Fibroblast of mammary gland (primary cell): ENCODE results near the gene PRIMA1.
A peak's percentile ranks its signal among the peaks of the same experiment; 100 is the strongest.

Experiments
- DNase-seq: peaks from one replicate; pipeline ENCODE4 v3.0.0-alpha.2; 2010; ENCODE audit warnings: low read depth
- H3K4me3 ChIP-seq: 2 replicates; pipeline ENCODE4 v1.5.1; 2011; ENCODE audit warnings: low read depth, mild to moderate bottlenecking, low read length, moderate library complexity; ENCODE audit not compliant: control insufficient read depth
- CTCF ChIP-seq: conservative IDR thresholded peaks from 2 replicates; pipeline ENCODE4 v1.5.1; 2011; ENCODE audit warnings: low read depth, low read length, inconsistent platforms; ENCODE audit not compliant: control insufficient read depth, insufficient read depth

PRIMA1 gene

DNA sequence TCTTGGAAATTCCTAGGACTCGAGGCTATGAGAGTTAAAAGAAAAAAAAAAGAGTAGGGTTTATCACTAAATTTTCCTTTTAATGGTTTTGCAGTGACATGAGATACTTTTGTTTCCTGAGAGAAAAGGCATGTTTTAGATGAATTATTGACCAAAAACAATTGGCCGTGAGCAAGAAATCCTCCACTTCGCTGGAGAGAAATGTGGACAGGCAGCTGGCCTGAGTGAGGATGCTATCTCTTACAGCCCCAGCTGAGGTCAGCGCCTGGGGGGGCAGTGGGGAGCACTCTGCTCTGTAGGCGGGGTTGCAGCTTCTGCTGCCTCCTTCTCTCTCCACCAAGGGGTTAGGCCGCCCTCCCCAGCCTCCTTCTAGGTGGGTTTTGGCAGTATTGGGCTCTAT is 54.7 kb downstream of the PRIMA1 start:
- TF ChIP-seq CTCF = no peak
- no peak overlapping the region for H3K4me3 ChIP-seq
- DNase-seq = no peak

DNA sequence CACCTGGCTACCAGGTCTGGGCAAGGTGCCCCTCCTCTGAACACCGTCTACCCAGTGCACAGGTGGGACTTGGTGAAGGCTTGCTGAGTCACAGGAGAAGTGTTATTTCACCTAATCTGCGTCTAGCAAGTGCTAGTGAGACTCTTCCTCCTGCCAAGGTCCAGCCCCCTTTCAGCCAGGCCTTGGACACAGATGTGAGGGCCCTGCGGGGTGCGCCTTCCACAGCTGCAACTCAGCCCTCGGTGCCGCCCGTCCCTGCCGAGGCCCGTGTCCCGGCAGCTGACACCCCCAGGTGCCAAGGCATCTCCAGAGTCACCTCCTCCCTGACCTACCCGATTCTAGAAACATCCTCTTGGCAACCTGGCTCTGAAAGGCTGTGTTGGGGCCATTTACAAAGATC is 55.1 kb downstream of the PRIMA1 start:
- H3K4me3 ChIP-seq = no peak overlapping the region
- no peak for DNase-seq
- TF ChIP-seq CTCF = no peak

DNA sequence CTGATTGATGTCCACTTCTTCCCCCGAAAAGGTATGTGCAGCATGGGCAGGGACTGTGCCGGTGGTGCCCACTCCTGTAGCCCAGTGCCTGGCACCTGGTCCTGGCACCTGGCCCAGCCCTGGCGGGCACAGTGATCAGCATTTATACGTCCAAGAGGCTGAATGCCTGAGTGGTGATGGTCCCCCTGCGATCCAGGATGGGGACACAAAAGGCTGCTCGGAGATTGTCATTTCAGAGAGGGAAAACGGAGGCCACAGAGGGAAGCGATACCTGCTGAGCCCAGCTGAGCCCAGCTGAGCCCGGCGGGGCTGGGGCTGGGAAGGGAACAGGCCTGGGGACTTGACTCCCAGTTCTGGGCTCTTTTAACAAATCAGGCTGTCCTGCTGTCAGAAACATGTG is 55.8 kb downstream of the PRIMA1 start:
- no peak for TF ChIP-seq CTCF
- H3K4me3 ChIP-seq = no peak overlapping the region
- DNase-seq = no peak

GRCh38 chr14:93731753-93732152 is 56.5 kb downstream of the PRIMA1 start:
- no peak overlapping the region for H3K4me3 ChIP-seq
- DNase-seq = no peak
- TF ChIP-seq CTCF = no peak

GRCh38 chr14:93729993-93730392 is 58.3 kb downstream of the PRIMA1 start:
- TF ChIP-seq CTCF = no peak
- peak; percentile 18 for DNase-seq
- no peak overlapping the region for H3K4me3 ChIP-seq

GRCh38 chr14:93728651-93729016 is 59.7 kb downstream of the PRIMA1 start:
- no peak for DNase-seq
- no peak for TF ChIP-seq CTCF
- H3K4me3 ChIP-seq = no peak overlapping the region

GRCh38 chr14:93727917-93728650 is 60.2 kb downstream of the PRIMA1 start:
- DNase-seq = no peak
- H3K4me3 ChIP-seq = no peak overlapping the region
- no peak for TF ChIP-seq CTCF
